HepG2 (cell line): ENCODE results near the gene NYAP1. TPM values are rescaled to one million over a fixed set of nuclear protein-coding genes. Genes with fewer than 3 reads are reported as not detected.

Experiments used
- ATAC-seq: fragments of 200-7000 bp; cut with Tn5 transposase; 3 replicates; pipeline ENCODE4 v1.9.1; 2020; ENCODE audit warnings: mild to moderate bottlenecking, moderate library complexity
- BruUV-seq: library from RNA; stranded (reverse); fragments of 400-500 nt; replicated peaks from 2 replicates; lab custom pipeline; 2021; lab: Mats Ljungman, UMichigan
- CTCF ChIA-PET: fragments of 300-600 bp; formaldehyde crosslinking; extraction: SDS; loops from one replicate; lab custom pipeline; 2021; ENCODE audit warnings: low total read pairs, inconsistent platforms, low intra/inter-chr PET ratio; lab: Yijun Ruan, JAX
- POLR2A ChIA-PET: fragments of 350-600 bp; sonication (Branson Sonifier 250); formaldehyde crosslinking; loops from one replicate; lab custom pipeline; 2020; ENCODE audit warnings: antibody characterized with exemption, inconsistent platforms; lab: Yijun Ruan, JAX
- DNase-seq: peaks from one replicate; pipeline ENCODE4 v3.0.0-alpha.2; 2015; ENCODE audit warnings: low spot score
- FAIRE-seq: peaks from 3 replicates; lab custom pipeline; 2011; peaks lifted over from hg19 to GRCh38; lab: Jason Lieb, UNC
- H2AFZ ChIP-seq: one replicate; pipeline ENCODE4 v1.6.1; 2011; ENCODE audit warnings: low read length, inconsistent platforms
- H3K27ac ChIP-seq: fragments of 300-600 bp; 3 replicates; pipeline ENCODE4 v1.8.0; 2011; ENCODE audit warnings: mixed run types, mild to moderate bottlenecking, mixed read lengths, low read length, inconsistent platforms; ENCODE audit not compliant: insufficient read depth; ENCODE audit errors: extremely low read length
- H3K27me3 ChIP-seq, 2 experiments: fragments of 200-600 bp in 1 of 2; 2 replicates in 1 of 2; 3 replicates in 1 of 2; pipeline versions ENCODE4 v1.6.0 to v1.8.0; 2011; ENCODE audit warnings: low read length in 2 of 2, mild to moderate bottlenecking in 2 of 2, moderate library complexity in 2 of 2, inconsistent platforms in 1 of 2; ENCODE audit not compliant: insufficient read depth in 2 of 2, control insufficient read depth in 1 of 2
- H3K36me3 ChIP-seq, 2 experiments: fragments of 200-600 bp in 1 of 2; replicated peaks in 1 of 2; 2 replicates in 1 of 2; 3 replicates in 1 of 2; pipeline versions ENCODE4 v1.5.1 to v1.8.0; 2011; ENCODE audit warnings: low read length in 2 of 2, inconsistent platforms in 1 of 2; ENCODE audit not compliant: insufficient read depth in 2 of 2, control insufficient read depth in 1 of 2
- H3K4me1 ChIP-seq: 2 replicates; pipeline ENCODE4 v1.5.1; 2012; ENCODE audit warnings: low read length, inconsistent platforms; ENCODE audit not compliant: insufficient read depth
- H3K4me2 ChIP-seq: 2 replicates; pipeline ENCODE4 v1.6.0; 2011; ENCODE audit warnings: low read depth, low read length, inconsistent platforms
- H3K4me3 ChIP-seq, 3 experiments: fragments of 200-600 bp in 1 of 3; sonication (generic), shearing (Covaris generic) in 1 of 3; replicated peaks in 1 of 3; 2 replicates each; pipeline ENCODE4 v1.5.1; 2011 to 2016; ENCODE audit warnings: low read length in 3 of 3, inconsistent platforms in 2 of 3, low read depth in 2 of 3, mild to moderate bottlenecking in 2 of 3, control low read depth in 1 of 3, mixed read lengths in 1 of 3; ENCODE audit not compliant: insufficient read depth in 1 of 3
- H3K79me2 ChIP-seq: one replicate; pipeline ENCODE4 v1.6.1; 2011; ENCODE audit warnings: low read length, inconsistent platforms; ENCODE audit not compliant: insufficient read depth
- H3K9ac ChIP-seq: 2 replicates; pipeline ENCODE4 v1.6.0; 2011; ENCODE audit warnings: mild to moderate bottlenecking, low read depth, low read length, inconsistent platforms; ENCODE audit not compliant: insufficient read depth
- H3K9me3 ChIP-seq: 2 replicates; pipeline ENCODE4 v1.5.1; 2012; ENCODE audit warnings: mild to moderate bottlenecking, low read length
- H4K20me1 ChIP-seq: 2 replicates; pipeline ENCODE4 v1.6.0; 2011; ENCODE audit warnings: inconsistent platforms, mild to moderate bottlenecking, low read length, moderate library complexity; ENCODE audit not compliant: insufficient read depth
- HCFC1 ChIP-seq: fragments of 150-350 bp; IDR thresholded peaks from 2 replicates; pipeline ENCODE4 v1.6.1; 2014; ENCODE audit warnings: low read depth, low read length
- HMGA1 ChIP-seq: sonication (generic); formaldehyde crosslinking; conservative IDR thresholded peaks from 2 replicates; pipeline ENCODE4 v1.4.0; 2020; ENCODE audit warnings: missing genetic modification reagents
- PPARG ChIP-seq: conservative IDR thresholded peaks from 2 replicates; pipeline ENCODE4 v1.6.1; 2016; ENCODE audit warnings: missing biosample characterization, missing genetic modification reagents
- SETDB1 ChIP-seq: sonication (generic); formaldehyde crosslinking; IDR thresholded peaks from 2 replicates; pipeline ENCODE4 v1.5.1; 2020; ENCODE audit warnings: missing genetic modification reagents, mild to moderate bottlenecking, borderline replicate concordance
- SNRNP70 ChIP-seq: fragments of 200-400 bp; formaldehyde crosslinking; IDR thresholded peaks from 2 replicates; pipeline ENCODE4 v1.6.1; 2017; ENCODE audit warnings: mild to moderate bottlenecking, low read depth, low read length, moderate library complexity
- TBL1XR1 ChIP-seq: fragments of 150-350 bp; IDR thresholded peaks from 2 replicates; pipeline ENCODE4 v1.6.1; 2014; ENCODE audit warnings: borderline replicate concordance, low read length; ENCODE audit not compliant: partially characterized antibody
- ZNF292 ChIP-seq: sonication (generic); formaldehyde crosslinking; IDR thresholded peaks from 2 replicates; pipeline ENCODE4 v1.8.1; 2022; ENCODE audit warnings: mild to moderate bottlenecking, low read depth, missing genetic modification reagents, borderline replicate concordance
- ZNF337 ChIP-seq: sonication (generic); formaldehyde crosslinking; IDR thresholded peaks from 2 replicates; pipeline ENCODE4 v1.5.1; 2020; ENCODE audit warnings: missing genetic modification reagents, low read depth, mild to moderate bottlenecking, borderline replicate concordance
- ZNF382 ChIP-seq: sonication (generic); formaldehyde crosslinking; IDR thresholded peaks from 2 replicates; pipeline ENCODE4 v1.5.0; 2020; ENCODE audit warnings: missing genetic modification reagents, mild to moderate bottlenecking, borderline replicate concordance
- ZNF709 ChIP-seq: sonication (generic); formaldehyde crosslinking; IDR thresholded peaks from 2 replicates; pipeline ENCODE4 v1.5.0; 2020; ENCODE audit warnings: mild to moderate bottlenecking, missing genetic modification reagents
- WGBS: methylation state at CpG from one replicate; pipeline ENCODE4 v1.1.6; 2017; ENCODE audit warnings: low lambda C conversion rate; 5-methylcytosine and 5-hydroxymethylcytosine counted together
- in situ Hi-C: cut with HindIII; loops from 2 replicates; pipeline ENCODE4 v1.10.0; 2017; ENCODE audit warnings: low pct_unique_long_range_greater_than_20kb; ENCODE audit not compliant: extremely low pct_ligation_motif_present
- intact Hi-C: fragments of 100-400 bp; cut with micrococcal nuclease; formaldehyde crosslinking; loops from one replicate; pipeline ENCODE4 v1.10.0; 2022; ENCODE audit not compliant: unreplicated experiment
- polyA plus RNA-seq, 8 experiments: library from polyadenylated mRNA; depleted of rRNA in 3 of 8; stranded (reverse) in 7 of 8; unstranded in 1 of 8; fragments of >200 nt; fragmentation: Illumina TruSeq in 4 of 8; extraction: Trizol in 4 of 8; gene quantifications; 2 replicates each; pipeline versions ENCODE4 v1.2.1 to v1.2.3, GENCODE V29; 2011 to 2016; ENCODE audit warnings: low read depth in 4 of 8, missing spikeins in 1 of 8, mixed read lengths in 1 of 8; ENCODE audit not compliant: insufficient read depth in 1 of 8
- total RNA-seq, 5 experiments: library from RNA; depleted of rRNA; stranded (reverse); fragments of >200 nt; fragmentation: Illumina TruSeq; extraction: Trizol; gene quantifications; 2 replicates each; pipeline ENCODE4 v1.2.3, GENCODE V29; 2016; ENCODE audit warnings: low read depth in 1 of 5
- TF ChIP-seq, protein P1 (sequence below): IDR thresholded peaks from 2 replicates; pipeline ENCODE4 v1.6.1; 2016
- TF ChIP-seq, protein P2 (sequence below): IDR thresholded peaks from 2 replicates; pipeline ENCODE4 v1.6.1; 2016; ENCODE audit warnings: low read depth, control low read depth
- TF ChIP-seq, protein P3 (sequence below): sonication (generic); formaldehyde crosslinking; IDR thresholded peaks from 2 replicates; pipeline ENCODE4 v1.9.0; 2021; ENCODE audit warnings: mild to moderate bottlenecking, missing genetic modification reagents

The NYAP1 gene
- total and polyA plus RNA-seq, 2 of the 13 experiments (the other 11 are each of a cell fraction or from before 2014, with no cell fraction given): 0.15 to 0.46 TPM

DNA sequence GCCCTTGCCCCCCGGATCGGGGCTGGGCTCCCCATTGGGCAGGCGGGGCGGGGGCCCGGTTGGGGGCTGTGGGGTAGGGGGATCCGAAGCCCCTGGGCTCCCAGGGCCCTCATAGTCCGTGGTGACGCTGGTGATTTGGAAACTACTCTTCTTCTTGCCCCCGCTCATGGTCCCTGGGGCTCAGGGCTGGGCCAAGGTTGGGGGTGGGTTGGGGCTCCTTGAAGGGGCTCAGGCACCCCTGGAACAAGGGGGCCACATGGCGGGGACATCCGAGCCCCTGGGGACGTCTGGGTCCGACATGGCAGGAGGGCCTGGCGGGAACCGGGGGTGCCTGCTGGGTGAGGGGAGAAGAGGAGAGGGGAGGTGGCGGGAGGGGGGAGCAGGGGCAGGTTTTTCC, 5.9 kb upstream of the NYAP1 start (continued):
- TF ChIP-seq ZNF337 (no peak), PPARG (CRISPR knock-in tag) (no peak), HMGA1 (CRISPR knock-in tag) (no peak), ZNF382 (no peak)
- TF ChIP-seq, all 625 proteins: peak for 0

DNA sequence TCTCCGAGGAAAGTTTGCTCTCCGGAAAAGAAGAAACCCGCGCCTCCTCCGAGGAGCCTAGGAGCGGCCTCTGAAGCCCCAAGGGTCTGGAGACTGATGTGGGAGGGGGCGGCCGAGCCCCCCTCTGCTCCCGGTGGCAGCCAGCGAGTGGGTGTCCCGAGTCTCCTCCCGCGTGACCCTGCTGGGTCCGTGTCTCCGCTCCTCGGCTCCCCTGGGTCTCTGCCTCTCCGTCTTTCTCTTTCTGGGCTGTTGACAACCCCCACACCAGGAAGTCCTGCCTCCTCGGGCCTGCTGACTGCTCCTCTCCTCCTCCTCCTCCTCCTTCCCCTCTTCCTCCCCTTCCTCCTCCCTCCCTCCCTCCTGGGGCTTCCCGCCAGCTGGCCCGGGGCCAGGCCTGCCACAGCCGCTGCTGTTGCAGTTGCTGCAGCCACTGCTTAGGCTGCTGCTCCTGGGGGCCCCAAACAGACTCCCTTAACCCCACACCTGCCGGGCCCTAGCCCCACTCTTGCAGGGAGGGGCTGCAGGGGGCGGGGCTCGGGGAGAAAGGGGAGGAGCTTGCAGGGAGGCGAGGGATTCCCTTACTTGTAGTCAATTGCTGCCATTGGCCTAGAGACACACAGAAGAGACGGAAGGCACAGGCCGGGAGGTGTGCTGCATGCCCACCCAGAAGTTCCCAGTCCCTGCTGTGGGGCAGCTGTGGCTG, 4.6 kb upstream of the NYAP1 start, which contains the start of gene TSC22D4:
TSS of gene TSC22D4 (minus strand) at position 257 of the 703 bp plus-strand sequence. CDS start 1,176 bp downstream, outside the sequence.
- FAIRE-seq (peak; percentile 81), ATAC-seq (peak; percentile 60), DNase-seq (peak; percentile 73)
- Histone ChIP-seq H4K20me1 (no peaks in the 10 kb centered on the region), H2AFZ (peak within 1 kb of the TSS; percentile 94), H3K79me2 (peaks cover 1% of the 10 kb centered on the region), H3K4me3 (peak within 1 kb of the TSS; percentile 72 to 96 (median 90)), H3K27me3 (peaks cover 0 to 13% of the 10 kb centered on the region in 2 experiments; a peak in 3 of 5 replicates), H3K36me3 (peaks cover 0 to 3% of the 10 kb centered on the region in 2 experiments; a peak in 3 of 5 replicates), H3K27ac (peak within 1 kb of the TSS; percentile 37), H3K9me3 (no peaks in the 10 kb centered on the region), H3K4me1 (peaks cover 30% of the 10 kb centered on the region), H3K4me2 (peak within 1 kb of the TSS; percentile 85), H3K9ac (peak within 1 kb of the TSS; percentile 75)
- no TSS peak for BruUV-seq
- ChIA-PET POLR2A (interaction anchor here (0.6 to 2.2 kb wide), 12 partner anchors 9 to 1479 kb away, joined by 3 to 18 read pairs (median 4); partner anchors contain the start of genes AGFG2, FBXO24, LRCH4 and MEPCE), CTCF (interaction anchor here (1.1 kb wide), 1 partner anchor 10 kb away, joined by 3 read pairs; no protein-coding TSS in a partner anchor)
- in situ Hi-C loops (no loop called here), intact Hi-C loops (no loop called here)
- 1% methylated on average over 11 of the region's 27 CpGs for WGBS
- no peak for TF ChIP-seq SNRNP70
- TF ChIP-seq, protein P1, sequence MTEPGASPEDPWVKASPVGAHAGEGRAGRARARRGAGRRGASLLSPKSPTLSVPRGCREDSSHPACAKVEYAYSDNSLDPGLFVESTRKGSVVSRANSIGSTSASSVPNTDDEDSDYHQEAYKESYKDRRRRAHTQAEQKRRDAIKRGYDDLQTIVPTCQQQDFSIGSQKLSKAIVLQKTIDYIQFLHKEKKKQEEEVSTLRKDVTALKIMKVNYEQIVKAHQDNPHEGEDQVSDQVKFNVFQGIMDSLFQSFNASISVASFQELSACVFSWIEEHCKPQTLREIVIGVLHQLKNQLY (CRISPR knock-in tag): no peak
- TF ChIP-seq ZNF709 (CRISPR knock-in tag): no peak
- peak; percentile 92 for TF ChIP-seq ZNF292 (CRISPR knock-in tag)
- TF ChIP-seq, protein P2, sequence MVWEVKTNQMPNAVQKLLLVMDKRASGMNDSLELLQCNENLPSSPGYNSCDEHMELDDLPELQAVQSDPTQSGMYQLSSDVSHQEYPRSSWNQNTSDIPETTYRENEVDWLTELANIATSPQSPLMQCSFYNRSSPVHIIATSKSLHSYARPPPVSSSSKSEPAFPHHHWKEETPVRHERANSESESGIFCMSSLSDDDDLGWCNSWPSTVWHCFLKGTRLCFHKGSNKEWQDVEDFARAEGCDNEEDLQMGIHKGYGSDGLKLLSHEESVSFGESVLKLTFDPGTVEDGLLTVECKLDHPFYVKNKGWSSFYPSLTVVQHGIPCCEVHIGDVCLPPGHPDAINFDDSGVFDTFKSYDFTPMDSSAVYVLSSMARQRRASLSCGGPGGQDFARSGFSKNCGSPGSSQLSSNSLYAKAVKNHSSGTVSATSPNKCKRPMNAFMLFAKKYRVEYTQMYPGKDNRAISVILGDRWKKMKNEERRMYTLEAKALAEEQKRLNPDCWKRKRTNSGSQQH (CRISPR knock-in tag): no peak
- TF ChIP-seq HCFC1: no peak
- TF ChIP-seq SETDB1: no peak
- TF ChIP-seq, protein P3, sequence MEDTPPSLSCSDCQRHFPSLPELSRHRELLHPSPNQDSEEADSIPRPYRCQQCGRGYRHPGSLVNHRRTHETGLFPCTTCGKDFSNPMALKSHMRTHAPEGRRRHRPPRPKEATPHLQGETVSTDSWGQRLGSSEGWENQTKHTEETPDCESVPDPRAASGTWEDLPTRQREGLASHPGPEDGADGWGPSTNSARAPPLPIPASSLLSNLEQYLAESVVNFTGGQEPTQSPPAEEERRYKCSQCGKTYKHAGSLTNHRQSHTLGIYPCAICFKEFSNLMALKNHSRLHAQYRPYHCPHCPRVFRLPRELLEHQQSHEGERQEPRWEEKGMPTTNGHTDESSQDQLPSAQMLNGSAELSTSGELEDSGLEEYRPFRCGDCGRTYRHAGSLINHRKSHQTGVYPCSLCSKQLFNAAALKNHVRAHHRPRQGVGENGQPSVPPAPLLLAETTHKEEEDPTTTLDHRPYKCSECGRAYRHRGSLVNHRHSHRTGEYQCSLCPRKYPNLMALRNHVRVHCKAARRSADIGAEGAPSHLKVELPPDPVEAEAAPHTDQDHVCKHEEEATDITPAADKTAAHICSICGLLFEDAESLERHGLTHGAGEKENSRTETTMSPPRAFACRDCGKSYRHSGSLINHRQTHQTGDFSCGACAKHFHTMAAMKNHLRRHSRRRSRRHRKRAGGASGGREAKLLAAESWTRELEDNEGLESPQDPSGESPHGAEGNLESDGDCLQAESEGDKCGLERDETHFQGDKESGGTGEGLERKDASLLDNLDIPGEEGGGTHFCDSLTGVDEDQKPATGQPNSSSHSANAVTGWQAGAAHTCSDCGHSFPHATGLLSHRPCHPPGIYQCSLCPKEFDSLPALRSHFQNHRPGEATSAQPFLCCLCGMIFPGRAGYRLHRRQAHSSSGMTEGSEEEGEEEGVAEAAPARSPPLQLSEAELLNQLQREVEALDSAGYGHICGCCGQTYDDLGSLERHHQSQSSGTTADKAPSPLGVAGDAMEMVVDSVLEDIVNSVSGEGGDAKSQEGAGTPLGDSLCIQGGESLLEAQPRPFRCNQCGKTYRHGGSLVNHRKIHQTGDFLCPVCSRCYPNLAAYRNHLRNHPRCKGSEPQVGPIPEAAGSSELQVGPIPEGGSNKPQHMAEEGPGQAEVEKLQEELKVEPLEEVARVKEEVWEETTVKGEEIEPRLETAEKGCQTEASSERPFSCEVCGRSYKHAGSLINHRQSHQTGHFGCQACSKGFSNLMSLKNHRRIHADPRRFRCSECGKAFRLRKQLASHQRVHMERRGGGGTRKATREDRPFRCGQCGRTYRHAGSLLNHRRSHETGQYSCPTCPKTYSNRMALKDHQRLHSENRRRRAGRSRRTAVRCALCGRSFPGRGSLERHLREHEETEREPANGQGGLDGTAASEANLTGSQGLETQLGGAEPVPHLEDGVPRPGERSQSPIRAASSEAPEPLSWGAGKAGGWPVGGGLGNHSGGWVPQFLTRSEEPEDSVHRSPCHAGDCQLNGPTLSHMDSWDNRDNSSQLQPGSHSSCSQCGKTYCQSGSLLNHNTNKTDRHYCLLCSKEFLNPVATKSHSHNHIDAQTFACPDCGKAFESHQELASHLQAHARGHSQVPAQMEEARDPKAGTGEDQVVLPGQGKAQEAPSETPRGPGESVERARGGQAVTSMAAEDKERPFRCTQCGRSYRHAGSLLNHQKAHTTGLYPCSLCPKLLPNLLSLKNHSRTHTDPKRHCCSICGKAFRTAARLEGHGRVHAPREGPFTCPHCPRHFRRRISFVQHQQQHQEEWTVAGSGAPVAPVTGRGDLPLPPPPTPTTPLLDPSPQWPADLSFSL: no peak
- no peak for TF ChIP-seq TBL1XR1
